H9 (cell line): ENCODE results near the gene FAT3. TPM values are rescaled to one million over a fixed set of nuclear protein-coding genes. Genes with fewer than 3 reads are reported as not detected.

Experiments used
- DNase-seq: peaks from one replicate; pipeline ENCODE4 v3.0.0-alpha.2; 2017
- H2AFZ ChIP-seq: one replicate; pipeline ENCODE4 v1.6.1; 2013; ENCODE audit warnings: mild to moderate bottlenecking, low read length, control low read depth, moderate library complexity
- H2AK5ac ChIP-seq: 2 replicates; pipeline ENCODE4 v1.6.1; 2013; ENCODE audit warnings: low read length, control low read depth, mixed read lengths; ENCODE audit not compliant: insufficient read length
- H2BK120ac ChIP-seq: one replicate; pipeline ENCODE4 v1.6.1; 2013; ENCODE audit warnings: low read depth, mild to moderate bottlenecking, low read length, control low read depth, inconsistent platforms; ENCODE audit not compliant: poor library complexity, severe bottlenecking
- H2BK12ac ChIP-seq: 2 replicates; pipeline ENCODE4 v1.6.1; 2013; ENCODE audit warnings: low read length, control low read depth, mixed read lengths, low read depth; ENCODE audit not compliant: insufficient read length
- H2BK15ac ChIP-seq: 2 replicates; pipeline ENCODE4 v1.6.1; 2013; ENCODE audit warnings: low read depth, low read length, control low read depth
- H2BK20ac ChIP-seq: one replicate; pipeline ENCODE4 v1.6.1; 2013; ENCODE audit warnings: low read depth, mild to moderate bottlenecking, low read length, control low read depth, inconsistent platforms; ENCODE audit not compliant: poor library complexity, severe bottlenecking
- H2BK5ac ChIP-seq: 2 replicates; pipeline ENCODE4 v1.6.1; 2013; ENCODE audit warnings: low read length, control low read depth, mixed read lengths; ENCODE audit not compliant: insufficient read length
- H3K14ac ChIP-seq: 2 replicates; pipeline ENCODE4 v1.6.1; 2013; ENCODE audit warnings: low read length, control low read depth; ENCODE audit not compliant: insufficient read depth
- H3K18ac ChIP-seq: 2 replicates; pipeline ENCODE4 v1.6.1; 2013; ENCODE audit warnings: low read depth, mild to moderate bottlenecking, mixed read lengths, low read length, control low read depth; ENCODE audit not compliant: insufficient read length
- H3K23ac ChIP-seq: 2 replicates; pipeline ENCODE4 v1.6.1; 2013; ENCODE audit warnings: low read length, control low read depth, mixed read lengths, low read depth; ENCODE audit not compliant: insufficient read length
- H3K23me2 ChIP-seq: 2 replicates; pipeline ENCODE4 v1.6.1; 2013; ENCODE audit warnings: low read depth, mild to moderate bottlenecking, mixed read lengths, low read length, control low read depth; ENCODE audit not compliant: insufficient read length, poor library complexity, severe bottlenecking
- H3K27ac ChIP-seq: 2 replicates; pipeline ENCODE4 v1.5.1; 2013; ENCODE audit warnings: low read length, control low read depth, mixed read lengths, low read depth; ENCODE audit not compliant: insufficient read length
- H3K27me3 ChIP-seq: 2 replicates; pipeline ENCODE4 v1.6.1; 2013; ENCODE audit warnings: low read length, control low read depth, inconsistent platforms; ENCODE audit not compliant: insufficient read depth
- H3K4ac ChIP-seq: 2 replicates; pipeline ENCODE4 v1.6.1; 2013; ENCODE audit warnings: low read depth, mild to moderate bottlenecking, control low read depth, inconsistent platforms, low read length, moderate library complexity
- H3K4me1 ChIP-seq: 2 replicates; pipeline ENCODE4 v1.6.1; 2013; ENCODE audit warnings: low read length, control low read depth, inconsistent platforms; ENCODE audit not compliant: insufficient read depth
- H3K4me2 ChIP-seq: 2 replicates; pipeline ENCODE4 v1.6.1; 2013; ENCODE audit warnings: low read length, control low read depth, mixed read lengths; ENCODE audit not compliant: insufficient read length, insufficient read depth
- H3K56ac ChIP-seq: 2 replicates; pipeline ENCODE4 v1.6.1; 2013; ENCODE audit warnings: low read depth, mild to moderate bottlenecking, mixed read lengths, low read length, control low read depth; ENCODE audit not compliant: insufficient read length
- H3K79me1 ChIP-seq: 2 replicates; pipeline ENCODE4 v1.6.1; 2013; ENCODE audit warnings: low read depth, mild to moderate bottlenecking, moderate library complexity, low read length, control low read depth, inconsistent platforms; ENCODE audit not compliant: insufficient read depth, poor library complexity, severe bottlenecking
- H3K79me2 ChIP-seq: 2 replicates; pipeline ENCODE4 v1.6.1; 2013; ENCODE audit warnings: low read length, control low read depth, inconsistent platforms; ENCODE audit not compliant: insufficient read depth
- H3K9ac ChIP-seq: 2 replicates; pipeline ENCODE4 v1.6.1; 2013; ENCODE audit warnings: low read length, control low read depth, mixed read lengths; ENCODE audit not compliant: insufficient read length; ENCODE audit errors: extremely low read depth
- H3K9me3 ChIP-seq: one replicate; pipeline ENCODE4 v1.6.1; 2013; ENCODE audit warnings: low read depth, low read length, inconsistent platforms; ENCODE audit not compliant: control insufficient read depth
- H3T11ph ChIP-seq: one replicate; pipeline ENCODE4 v1.6.1; 2013; ENCODE audit warnings: mild to moderate bottlenecking, low read length, control low read depth, inconsistent platforms
- H4K20me1 ChIP-seq: one replicate; pipeline ENCODE4 v1.6.1; 2013; ENCODE audit not compliant: control insufficient read depth, insufficient read length, insufficient read depth
- H4K5ac ChIP-seq: 2 replicates; pipeline ENCODE4 v1.6.1; 2013; ENCODE audit warnings: low read depth, mild to moderate bottlenecking, mixed read lengths, low read length, control low read depth; ENCODE audit not compliant: insufficient read length
- H4K8ac ChIP-seq: replicated peaks from 2 replicates; pipeline ENCODE4 v1.6.1; 2013; ENCODE audit warnings: low read length, control low read depth, mixed read lengths, low read depth; ENCODE audit not compliant: insufficient read length
- H4K91ac ChIP-seq: 2 replicates; pipeline ENCODE4 v1.6.1; 2013; ENCODE audit warnings: low read depth, mild to moderate bottlenecking, moderate library complexity, mixed read lengths, low read length, control low read depth; ENCODE audit not compliant: insufficient read length
- H3K27ac Mint-ChIP-seq, 3 experiments: 2 replicates in 2 of 3; 3 replicates in 1 of 3; pipeline ENCODE4 v1.8.0; 2020 to 2021; ENCODE audit warnings: mixed read lengths in 3 of 3, mild to moderate bottlenecking in 1 of 3, moderate library complexity in 1 of 3
- H3K27me3 Mint-ChIP-seq: 2 replicates; pipeline ENCODE4 v1.8.0; 2021; ENCODE audit warnings: low read depth, mild to moderate bottlenecking, moderate library complexity, mixed read lengths
- H3K36me3 Mint-ChIP-seq, 3 experiments: 2 replicates in 2 of 3; 3 replicates in 1 of 3; pipeline ENCODE4 v1.8.0; 2020 to 2021; ENCODE audit warnings: low read depth in 3 of 3, mixed read lengths in 3 of 3; ENCODE audit not compliant: insufficient read depth in 1 of 3
- H3K4me1 Mint-ChIP-seq, 2 experiments: 2 replicates each; pipeline ENCODE4 v1.8.0; 2020; ENCODE audit warnings: mixed read lengths in 2 of 2
- H3K4me3 Mint-ChIP-seq, 2 experiments: 2 replicates in 1 of 2; 3 replicates in 1 of 2; pipeline ENCODE4 v1.8.0; 2020 to 2021; ENCODE audit warnings: mild to moderate bottlenecking in 2 of 2, mixed read lengths in 2 of 2, moderate library complexity in 1 of 2
- H3K9me3 Mint-ChIP-seq, 2 experiments: 2 replicates in 1 of 2; 3 replicates in 1 of 2; pipeline ENCODE4 v1.8.0; 2020; ENCODE audit warnings: mild to moderate bottlenecking in 2 of 2, mixed read lengths in 2 of 2, moderate library complexity in 1 of 2
- WGBS: extraction: QIAGEN DNeasy Blood & Tissue Kit; methylation state at CpG from one replicate; pipeline ENCODE4 v1.1.7; 2013; ENCODE audit warnings: missing lambda C conversion rate, low lambda C conversion rate, mixed read lengths; ENCODE audit not compliant: insufficient read length; ENCODE audit errors: extremely low coverage; 5-methylcytosine and 5-hydroxymethylcytosine counted together
- total RNA-seq: library from RNA; stranded (reverse); gene quantifications from 2 replicates; pipeline ENCODE4 v1.2.1, GENCODE V29; 2021
- TF ChIP-seq, protein P1 (sequence below): fragments of 200-600 bp; sonication (generic); conservative IDR thresholded peaks from 3 replicates; pipeline ENCODE4 v1.8.0; 2021; ENCODE audit warnings: antibody characterized with exemption, mild to moderate bottlenecking

FAT3 gene
- total RNA-seq, 1 experiment from 2014 or later: 19.1 TPM

DNA sequence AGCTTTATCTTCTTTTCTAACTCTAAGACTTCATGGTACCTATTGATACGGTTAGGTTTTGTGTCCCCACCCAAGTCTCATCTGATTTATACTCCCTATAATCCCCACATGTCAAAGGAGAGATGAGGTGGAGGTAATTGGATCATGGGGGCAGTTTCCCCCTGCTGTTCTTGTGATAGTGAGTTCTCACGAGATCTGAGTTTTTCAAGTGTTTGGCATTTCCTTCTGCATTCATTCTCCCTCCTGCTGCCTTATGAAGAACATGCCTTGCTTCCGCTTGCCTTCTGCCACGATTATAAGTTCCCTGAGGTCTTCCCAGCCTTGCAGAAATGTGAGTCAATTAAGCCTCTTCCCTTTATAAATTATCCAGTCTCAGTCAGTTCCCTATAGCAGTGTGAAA, 5.1 kb upstream of the FAT3 start:
- H3K4me3 Mint-ChIP-seq: no peak overlapping the region
- Histone ChIP-seq H4K20me1 (no peaks in the 10 kb centered on the region), H3K18ac (no peak overlapping the region), H3K9me3 (no peaks in the 10 kb centered on the region), H3K4ac (no peak overlapping the region), H3K27ac (no peak overlapping the region), H2BK15ac (no peak overlapping the region), H3K79me2 (no peaks in the 10 kb centered on the region; the same call in 1 of the 2 replicates), H2BK5ac (no peak overlapping the region), H3K9ac (no peak overlapping the region), H3K14ac (no peak overlapping the region), H3T11ph (no peak overlapping the region), H3K27me3 (no peaks in the 10 kb centered on the region), H4K5ac (no peak overlapping the region), H3K56ac (no peak overlapping the region), H2BK20ac (no peak overlapping the region), H3K79me1 (no peaks in the 10 kb centered on the region), H4K8ac (no peak overlapping the region), H4K91ac (no peak overlapping the region), H2AK5ac (no peak overlapping the region), H3K4me1 (peaks cover 24% of the 10 kb centered on the region), H2AFZ (no peak overlapping the region), H2BK120ac (no peak overlapping the region), H2BK12ac (no peak overlapping the region), H3K4me2 (no peak overlapping the region), H3K23ac (no peak overlapping the region), H3K23me2 (peaks cover 8% of the 10 kb centered on the region)
- H3K27me3 Mint-ChIP-seq: peaks cover 25% of the 10 kb centered on the region
- TF ChIP-seq, protein P1, sequence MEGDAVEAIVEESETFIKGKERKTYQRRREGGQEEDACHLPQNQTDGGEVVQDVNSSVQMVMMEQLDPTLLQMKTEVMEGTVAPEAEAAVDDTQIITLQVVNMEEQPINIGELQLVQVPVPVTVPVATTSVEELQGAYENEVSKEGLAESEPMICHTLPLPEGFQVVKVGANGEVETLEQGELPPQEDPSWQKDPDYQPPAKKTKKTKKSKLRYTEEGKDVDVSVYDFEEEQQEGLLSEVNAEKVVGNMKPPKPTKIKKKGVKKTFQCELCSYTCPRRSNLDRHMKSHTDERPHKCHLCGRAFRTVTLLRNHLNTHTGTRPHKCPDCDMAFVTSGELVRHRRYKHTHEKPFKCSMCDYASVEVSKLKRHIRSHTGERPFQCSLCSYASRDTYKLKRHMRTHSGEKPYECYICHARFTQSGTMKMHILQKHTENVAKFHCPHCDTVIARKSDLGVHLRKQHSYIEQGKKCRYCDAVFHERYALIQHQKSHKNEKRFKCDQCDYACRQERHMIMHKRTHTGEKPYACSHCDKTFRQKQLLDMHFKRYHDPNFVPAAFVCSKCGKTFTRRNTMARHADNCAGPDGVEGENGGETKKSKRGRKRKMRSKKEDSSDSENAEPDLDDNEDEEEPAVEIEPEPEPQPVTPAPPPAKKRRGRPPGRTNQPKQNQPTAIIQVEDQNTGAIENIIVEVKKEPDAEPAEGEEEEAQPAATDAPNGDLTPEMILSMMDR: no peak
- H3K9me3 Mint-ChIP-seq: peaks cover 12% of the 10 kb centered on the region in 2 experiments
- peak overlapping the region in 2 of 3 experiments; percentile 18 to 33; a peak in 3 of 7 replicates for H3K27ac Mint-ChIP-seq
- H3K4me1 Mint-ChIP-seq: peaks cover 69 to 71% of the 10 kb centered on the region in 2 experiments
- peaks cover 5 to 14% (median 8%) of the 10 kb centered on the region in 3 experiments for H3K36me3 Mint-ChIP-seq
- WGBS: no CpG with 5 or more reads among the region's 4 CpGs
- DNase-seq: no peak
